ENCODE results near the gene DNM2. TPM values are rescaled to one million over a fixed set of nuclear protein-coding genes. Genes with fewer than 3 reads are reported as not detected.

Gene DNM2
- total RNA-seq, 2 experiments from 2014 or later, result 279 to 286 TPM

DNA sequence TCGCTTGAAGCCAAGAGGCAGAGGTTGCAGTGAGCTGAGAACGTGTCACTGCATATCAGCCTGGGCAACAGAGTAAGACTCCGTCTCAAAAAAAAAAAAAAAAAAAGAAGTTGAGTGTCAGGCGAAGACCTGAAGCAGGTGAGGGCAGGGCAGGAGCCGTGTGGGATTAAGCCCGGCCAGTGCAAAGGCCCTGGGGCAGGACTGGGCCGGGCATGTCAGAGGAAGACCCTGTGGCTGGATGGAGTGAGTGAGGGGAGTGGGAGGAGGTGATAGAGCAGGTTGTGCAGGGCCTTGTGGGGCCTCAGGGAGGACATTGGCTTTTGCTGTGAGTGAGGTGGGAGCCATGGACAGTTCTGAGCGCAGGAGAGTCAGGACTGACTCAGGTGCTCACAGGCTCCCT lies 70.3 kb downstream of the DNM2 start:
- Histone ChIP-seq H3K9me3 (ENCODE audit: control insufficient read depth in 1 of 2, insufficient read depth in 1 of 2, low read length in 2 of 2) (no peaks in the 10 kb centered on the region), H3K27me3 (ENCODE audit: control insufficient read depth in 1 of 2, insufficient read depth in 2 of 2, low read length in 2 of 2) (no peaks in the 10 kb centered on the region), H3K4me1 (ENCODE audit: insufficient read depth, low read length) (peaks cover 3% of the 10 kb centered on the region), H3K4me3 (ENCODE audit: low read length) (no peak overlapping the region), H3K36me3 (ENCODE audit: insufficient read depth, low read length) (peaks cover 78% of the 10 kb centered on the region), H3K27ac (ENCODE audit: low read depth in 1 of 2, low read length in 2 of 2) (no peak overlapping the region)
- DNase-seq (no peak), ATAC-seq (ENCODE audit: poor library complexity) (no peak)
- ChIA-PET POLR2A (no interaction called here), CTCF (no interaction called here)
- Mint-ChIP-seq H3K27me3 (no peaks in the 10 kb centered on the region), H3K9me3 (no peaks in the 10 kb centered on the region), H3K36me3 (ENCODE audit: low read depth) (peaks cover 76% of the 10 kb centered on the region), H3K27ac (no peak overlapping the region), H3K4me1 (ENCODE audit: low read depth) (no peaks in the 10 kb centered on the region), H3K4me3 (no peak overlapping the region)
- intact Hi-C loops (cut with DNase I, micrococcal nuclease), result no loop called here
- TF ChIP-seq, protein P1, sequence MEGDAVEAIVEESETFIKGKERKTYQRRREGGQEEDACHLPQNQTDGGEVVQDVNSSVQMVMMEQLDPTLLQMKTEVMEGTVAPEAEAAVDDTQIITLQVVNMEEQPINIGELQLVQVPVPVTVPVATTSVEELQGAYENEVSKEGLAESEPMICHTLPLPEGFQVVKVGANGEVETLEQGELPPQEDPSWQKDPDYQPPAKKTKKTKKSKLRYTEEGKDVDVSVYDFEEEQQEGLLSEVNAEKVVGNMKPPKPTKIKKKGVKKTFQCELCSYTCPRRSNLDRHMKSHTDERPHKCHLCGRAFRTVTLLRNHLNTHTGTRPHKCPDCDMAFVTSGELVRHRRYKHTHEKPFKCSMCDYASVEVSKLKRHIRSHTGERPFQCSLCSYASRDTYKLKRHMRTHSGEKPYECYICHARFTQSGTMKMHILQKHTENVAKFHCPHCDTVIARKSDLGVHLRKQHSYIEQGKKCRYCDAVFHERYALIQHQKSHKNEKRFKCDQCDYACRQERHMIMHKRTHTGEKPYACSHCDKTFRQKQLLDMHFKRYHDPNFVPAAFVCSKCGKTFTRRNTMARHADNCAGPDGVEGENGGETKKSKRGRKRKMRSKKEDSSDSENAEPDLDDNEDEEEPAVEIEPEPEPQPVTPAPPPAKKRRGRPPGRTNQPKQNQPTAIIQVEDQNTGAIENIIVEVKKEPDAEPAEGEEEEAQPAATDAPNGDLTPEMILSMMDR (IDR thresholded peaks at IDR 0.05), result no peak

DNA sequence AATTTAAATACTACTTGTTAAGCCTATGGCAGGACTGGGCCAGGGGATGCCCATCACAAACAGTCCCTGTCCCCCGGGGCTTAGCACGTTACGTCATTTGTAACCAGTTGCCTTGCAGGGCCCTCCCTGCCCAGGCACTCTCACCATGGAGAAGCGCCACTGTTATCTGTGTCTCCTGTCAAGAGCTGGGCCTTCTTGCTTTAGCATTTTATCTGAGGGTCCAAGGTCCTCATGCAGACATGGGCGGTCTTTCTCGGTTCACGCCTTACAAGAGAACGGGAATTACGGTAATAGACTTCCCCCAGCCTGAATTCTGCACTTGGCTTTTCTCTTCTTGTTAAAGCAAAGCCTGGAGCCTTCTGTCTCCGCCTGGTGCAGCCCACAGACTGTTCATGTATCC lies 72.0 kb downstream of the DNM2 start:
- TF ChIP-seq, protein P1 (IDR thresholded peaks at IDR 0.05), result no peak
- Mint-ChIP-seq H3K9me3 (no peaks in the 10 kb centered on the region), H3K4me3 (no peak overlapping the region), H3K27me3 (no peaks in the 10 kb centered on the region), H3K27ac (no peak overlapping the region), H3K36me3 (ENCODE audit: low read depth) (peaks cover 76% of the 10 kb centered on the region), H3K4me1 (ENCODE audit: low read depth) (no peaks in the 10 kb centered on the region)
- CTCF ChIA-PET, result no interaction called here
- no peak for ATAC-seq (ENCODE audit: poor library complexity)
- Histone ChIP-seq H3K27ac (ENCODE audit: low read depth in 1 of 2, low read length in 2 of 2) (no peak overlapping the region), H3K4me3 (ENCODE audit: low read length) (no peak overlapping the region), H3K36me3 (ENCODE audit: insufficient read depth, low read length) (peaks cover 83% of the 10 kb centered on the region), H3K9me3 (ENCODE audit: control insufficient read depth in 1 of 2, insufficient read depth in 1 of 2, low read length in 2 of 2) (no peaks in the 10 kb centered on the region), H3K27me3 (ENCODE audit: control insufficient read depth in 1 of 2, insufficient read depth in 2 of 2, low read length in 2 of 2) (no peaks in the 10 kb centered on the region), H3K4me1 (ENCODE audit: insufficient read depth, low read length) (peaks cover 3% of the 10 kb centered on the region)
- POLR2A ChIA-PET, result no interaction called here
- intact Hi-C loops (cut with DNase I, micrococcal nuclease), result no loop called here
- DNase-seq, result no peak

DNA sequence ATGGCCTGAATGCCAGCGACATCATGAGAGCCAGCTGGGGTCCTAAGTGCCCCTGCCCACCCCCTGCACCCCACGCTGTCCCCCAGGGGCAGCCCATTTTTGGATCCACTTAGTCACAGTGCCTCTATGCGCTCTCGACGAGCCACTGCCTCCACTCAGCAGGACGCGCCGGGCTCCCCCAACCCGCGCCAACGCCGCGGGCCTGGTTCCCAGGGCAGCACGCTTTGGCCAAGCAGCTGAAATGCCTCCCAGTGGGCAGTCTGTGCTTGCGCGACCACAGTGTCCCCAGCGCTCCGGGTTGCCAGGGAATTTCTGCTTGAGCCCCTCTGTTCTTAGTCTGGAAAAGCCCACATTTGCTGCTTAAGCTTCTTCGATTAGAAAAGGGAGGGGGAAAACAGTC lies 78.8 kb downstream of the DNM2 start:
- intact Hi-C loops (cut with DNase I, micrococcal nuclease), result loop anchor here in 1 of 2 experiments (1.0 kb wide), 1 partner anchor 65 kb away; no protein-coding TSS in a partner anchor
- DNase-seq (no peak), ATAC-seq (ENCODE audit: poor library complexity) (no peak)
- Histone ChIP-seq H3K36me3 (ENCODE audit: insufficient read depth, low read length) (peaks cover 80% of the 10 kb centered on the region), H3K4me1 (ENCODE audit: insufficient read depth, low read length) (peaks cover 40% of the 10 kb centered on the region), H3K27ac (ENCODE audit: low read depth in 1 of 2, low read length in 2 of 2) (peak overlapping the region; percentile 59 to 86), H3K4me3 (ENCODE audit: low read length) (peak overlapping the region; percentile 31), H3K9me3 (ENCODE audit: control insufficient read depth in 1 of 2, insufficient read depth in 1 of 2, low read length in 2 of 2) (no peaks in the 10 kb centered on the region), H3K27me3 (ENCODE audit: control insufficient read depth in 1 of 2, insufficient read depth in 2 of 2, low read length in 2 of 2) (no peaks in the 10 kb centered on the region)
- Mint-ChIP-seq H3K36me3 (ENCODE audit: low read depth) (peaks cover 75% of the 10 kb centered on the region), H3K9me3 (no peaks in the 10 kb centered on the region), H3K27ac (peak overlapping the region; percentile 93), H3K4me1 (ENCODE audit: low read depth) (peaks cover 16% of the 10 kb centered on the region), H3K4me3 (no peak overlapping the region), H3K27me3 (no peaks in the 10 kb centered on the region)
- CTCF ChIA-PET, result interaction anchor here (1.2 kb wide), 1 partner anchor 79 kb away, joined by 5 read pairs; the partner anchor contains the start of gene DNM2
- TF ChIP-seq, protein P1 (IDR thresholded peaks at IDR 0.05), result no peak
- POLR2A ChIA-PET, result interaction anchor here (1.1 kb wide), 1 partner anchor 79 kb away, joined by 5 read pairs; the partner anchor contains the start of gene DNM2

Data from CD4-positive, alpha-beta T cell (primary cell).